ENCODE results near the gene ZNG1A.

DNA sequence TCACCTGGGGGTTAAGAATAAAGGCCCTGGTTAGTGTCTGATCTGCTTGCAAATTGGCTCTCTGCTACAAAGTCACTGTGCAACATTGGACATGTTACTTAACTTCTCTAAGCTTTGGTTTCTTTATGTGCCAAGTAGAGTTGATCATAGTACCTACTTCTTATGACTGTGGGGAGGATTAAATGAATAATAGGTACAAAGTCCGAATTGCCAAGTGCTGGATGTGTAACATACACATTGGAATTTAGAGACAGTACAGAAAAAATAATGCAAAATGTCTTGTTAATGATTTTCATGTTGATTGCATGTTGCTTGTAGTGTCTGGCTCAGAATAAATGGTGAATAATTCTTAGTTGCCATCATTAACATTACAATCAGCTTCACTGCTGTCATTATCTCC is 38.0 kb upstream of the ZNG1A start:
- TF ChIP-seq CTCF (IDR thresholded peaks at IDR 0.05) (no peak), POLR2A (IDR thresholded peaks at IDR 0.05) (no peak)

Data from uterus (tissue), 2 donors.